ENCODE data around the gene CBL. TPM values are rescaled to one million over a fixed set of nuclear protein-coding genes. Genes with fewer than 3 reads are reported as not detected.
A peak's percentile ranks its signal among the peaks of the same experiment; 100 is the strongest.

Gene CBL
- total RNA-seq, 2 experiments from 2014 or later: 27.0 to 27.5 TPM

DNA sequence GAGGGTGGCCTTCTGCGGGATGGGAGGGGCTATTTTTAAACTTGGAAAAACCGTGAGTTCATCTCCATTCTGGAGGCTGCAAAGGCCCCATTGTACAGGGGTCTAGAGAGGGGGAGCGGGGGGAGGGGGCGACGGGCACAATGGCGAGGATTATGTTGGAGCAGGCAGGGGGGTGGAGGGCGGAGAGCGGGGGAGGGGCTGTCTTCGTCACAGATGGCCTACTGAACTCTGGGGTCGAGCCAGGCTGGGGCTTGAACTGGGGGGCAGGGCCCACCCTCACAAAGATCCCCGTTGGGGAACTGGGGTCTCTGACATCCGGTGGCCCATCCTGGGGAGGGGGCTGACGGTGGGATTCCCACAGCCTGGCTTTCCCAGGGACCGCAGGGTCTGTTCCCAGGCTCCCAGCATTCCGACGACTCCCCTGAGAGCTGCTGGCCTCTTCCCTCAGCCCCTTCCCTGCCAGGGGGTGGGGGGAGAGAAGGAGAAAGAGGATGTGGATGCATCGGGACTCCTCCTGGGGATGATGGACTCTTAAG is 114.2 kb downstream of the CBL start:
- Mint-ChIP-seq H3K4me3 (peak overlapping the region; percentile 32), H3K27ac (no peak overlapping the region), H3K4me1 (ENCODE audit: low read depth) (peaks cover 22% of the 10 kb centered on the region), H3K27me3 (peaks cover 15% of the 10 kb centered on the region), H3K36me3 (ENCODE audit: low read depth) (no peaks in the 10 kb centered on the region), H3K9me3 (no peaks in the 10 kb centered on the region)
- ChIA-PET CTCF (interaction anchor here (1.0 to 11.4 kb wide), 10 partner anchors 11 to 265 kb away, joined by 3 to 201 read pairs (median 18); partner anchors contain the start of genes C1QTNF5, CBL, RNF26 and USP2), POLR2A (interaction anchor here (1.4 to 3.8 kb wide), 8 partner anchors 8 to 225 kb away, joined by 3 to 15 read pairs (median 8); partner anchors contain the start of genes CBL and RNF26)
- no peak for DNase-seq
- no peak for ATAC-seq
- intact Hi-C loops (cut with micrococcal nuclease): loop anchor here (2.0 to 10.0 kb wide), 2 partner anchors 50 to 116 kb away; partner anchors contain the start of gene CBL
- TF ChIP-seq, protein P1, sequence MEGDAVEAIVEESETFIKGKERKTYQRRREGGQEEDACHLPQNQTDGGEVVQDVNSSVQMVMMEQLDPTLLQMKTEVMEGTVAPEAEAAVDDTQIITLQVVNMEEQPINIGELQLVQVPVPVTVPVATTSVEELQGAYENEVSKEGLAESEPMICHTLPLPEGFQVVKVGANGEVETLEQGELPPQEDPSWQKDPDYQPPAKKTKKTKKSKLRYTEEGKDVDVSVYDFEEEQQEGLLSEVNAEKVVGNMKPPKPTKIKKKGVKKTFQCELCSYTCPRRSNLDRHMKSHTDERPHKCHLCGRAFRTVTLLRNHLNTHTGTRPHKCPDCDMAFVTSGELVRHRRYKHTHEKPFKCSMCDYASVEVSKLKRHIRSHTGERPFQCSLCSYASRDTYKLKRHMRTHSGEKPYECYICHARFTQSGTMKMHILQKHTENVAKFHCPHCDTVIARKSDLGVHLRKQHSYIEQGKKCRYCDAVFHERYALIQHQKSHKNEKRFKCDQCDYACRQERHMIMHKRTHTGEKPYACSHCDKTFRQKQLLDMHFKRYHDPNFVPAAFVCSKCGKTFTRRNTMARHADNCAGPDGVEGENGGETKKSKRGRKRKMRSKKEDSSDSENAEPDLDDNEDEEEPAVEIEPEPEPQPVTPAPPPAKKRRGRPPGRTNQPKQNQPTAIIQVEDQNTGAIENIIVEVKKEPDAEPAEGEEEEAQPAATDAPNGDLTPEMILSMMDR (IDR thresholded peaks at IDR 0.05): no peak

DNA sequence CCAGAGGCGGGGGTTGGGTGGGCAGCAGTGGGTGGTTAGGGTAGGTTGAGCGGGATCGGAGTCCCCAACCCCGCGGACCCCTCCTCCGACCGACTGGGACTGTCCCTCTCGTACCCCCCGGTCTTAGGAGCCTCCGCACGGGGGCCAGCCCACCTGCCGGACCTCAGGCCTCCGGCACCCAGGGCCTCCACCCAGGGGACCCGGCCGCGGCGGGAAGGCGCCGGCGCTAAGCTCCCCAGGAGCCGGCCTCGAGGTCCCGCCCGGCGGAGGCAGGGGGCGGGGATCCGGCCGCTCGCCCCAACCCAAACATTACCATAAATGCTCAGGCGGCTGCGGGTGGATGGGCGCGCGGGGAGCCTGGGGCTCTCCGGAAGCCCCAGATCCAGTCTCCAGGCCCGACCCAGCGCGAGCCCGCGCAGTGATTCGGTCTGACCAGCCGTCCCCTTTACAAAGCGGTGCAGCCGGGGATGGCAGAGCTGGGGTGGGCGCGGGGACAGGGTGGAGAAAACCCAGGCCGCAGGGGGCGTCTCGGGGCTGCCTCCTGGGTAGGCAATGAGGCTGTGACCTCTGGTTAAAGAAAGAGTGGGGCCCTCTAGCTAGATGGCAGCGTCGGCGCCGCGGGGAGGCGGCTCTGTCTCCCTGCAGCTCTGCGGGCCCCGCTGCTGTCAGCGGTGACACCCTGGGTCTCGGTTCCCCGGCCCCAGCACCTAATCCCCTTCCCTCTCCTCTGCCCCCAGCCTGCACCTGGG is 114.8 kb downstream of the CBL start:
- no peaks in the 10 kb centered on the region for H3K36me3 Mint-ChIP-seq (ENCODE audit: low read depth)
- H3K27ac Mint-ChIP-seq: peak overlapping the region; percentile 85
- DNase-seq: peak; percentile 76
- TF ChIP-seq, protein P1 (IDR thresholded peaks at IDR 0.05): no peak
- peaks cover 19% of the 10 kb centered on the region for H3K4me1 Mint-ChIP-seq (ENCODE audit: low read depth)
- H3K27me3 Mint-ChIP-seq: peaks cover 12% of the 10 kb centered on the region
- ChIA-PET POLR2A (interaction anchor here (0.8 to 3.8 kb wide), 12 partner anchors 9 to 290 kb away, joined by 3 to 15 read pairs (median 6); partner anchors contain the start of genes CBL, RNF26 and SLC37A4), CTCF (interaction anchor here (0.6 to 11.4 kb wide), 21 partner anchors 11 to 266 kb away, joined by 3 to 201 read pairs (median 4); partner anchors contain the start of genes C1QTNF5, CBL, RNF26 and USP2)
- intact Hi-C loops (cut with micrococcal nuclease): loop anchor here (2.0 to 10.0 kb wide), 2 partner anchors 50 to 116 kb away; partner anchors contain the start of gene CBL
- peak; percentile 66 for ATAC-seq
- H3K9me3 Mint-ChIP-seq: no peaks in the 10 kb centered on the region
- peak overlapping the region; percentile 78 for H3K4me3 Mint-ChIP-seq

DNA sequence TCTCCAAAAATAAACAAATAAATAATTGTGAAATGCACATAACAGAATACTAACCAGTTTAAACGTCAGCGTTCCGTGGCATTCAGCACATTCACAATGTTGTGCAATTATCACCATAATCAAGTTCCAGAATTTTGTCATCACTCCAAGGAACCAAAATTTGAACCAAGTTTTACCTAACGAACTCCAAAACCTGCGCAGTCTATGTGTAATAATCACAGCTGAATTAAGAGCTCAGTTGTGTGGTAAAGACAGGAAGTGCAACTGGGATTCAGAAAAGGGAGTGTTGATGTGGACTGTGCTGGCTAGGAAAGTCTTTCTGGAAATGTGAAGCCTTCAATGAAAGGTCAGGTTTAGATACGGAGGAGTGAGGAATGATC is 116.2 kb downstream of the CBL start:
- Mint-ChIP-seq H3K36me3 (ENCODE audit: low read depth) (no peaks in the 10 kb centered on the region), H3K9me3 (no peaks in the 10 kb centered on the region), H3K27ac (no peak overlapping the region), H3K4me1 (ENCODE audit: low read depth) (peaks cover 19% of the 10 kb centered on the region), H3K4me3 (peak overlapping the region; percentile 78), H3K27me3 (peaks cover 10% of the 10 kb centered on the region)
- ChIA-PET POLR2A (interaction anchor here (0.8 to 3.8 kb wide), 6 partner anchors 9 to 291 kb away, joined by 3 to 15 read pairs (median 7); partner anchors contain the start of genes CBL, RNF26 and SLC37A4), CTCF (interaction anchor here (1.0 to 11.4 kb wide), 21 partner anchors 9 to 413 kb away, joined by 3 to 201 read pairs (median 11); partner anchors contain the start of genes C2CD2L, CBL, DPAGT1 and RNF26)
- intact Hi-C loops (cut with micrococcal nuclease): loop anchor here (10.0 kb wide), 1 partner anchor 118 kb away; the partner anchor contains the start of gene CBL
- ATAC-seq: no peak
- TF ChIP-seq, protein P1 (IDR thresholded peaks at IDR 0.05): no peak
- no peak for DNase-seq

DNA sequence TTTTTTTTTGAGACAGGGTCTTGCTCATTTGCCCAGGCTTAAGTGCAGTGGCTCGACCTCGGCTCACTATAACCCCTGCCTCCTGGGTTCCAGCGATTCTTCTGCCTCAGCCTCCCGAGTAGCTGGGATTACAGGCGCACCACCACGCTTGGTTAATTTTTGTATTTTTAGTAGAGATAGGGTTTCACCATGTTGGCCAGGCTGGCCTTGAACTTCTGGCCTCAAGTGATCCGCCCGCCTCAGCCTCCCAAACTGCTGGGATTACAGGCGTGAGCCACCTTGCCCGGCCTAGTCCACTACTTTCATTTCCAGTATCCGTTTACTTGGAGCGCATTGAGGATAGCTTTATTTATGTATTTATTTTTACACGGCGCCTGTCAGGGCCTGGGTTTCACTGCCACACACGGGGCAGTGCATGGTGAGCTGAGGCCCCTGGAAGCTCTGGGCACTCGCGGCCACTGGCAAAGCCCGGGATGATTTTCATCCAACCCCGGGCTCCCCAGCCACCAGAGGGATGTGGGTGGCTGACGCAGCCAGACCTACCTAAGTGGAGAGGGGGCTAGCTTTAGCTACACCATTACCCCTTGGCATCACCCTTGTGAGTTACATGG is 116.9 kb downstream of the CBL start:
- DNase-seq (no peak), ATAC-seq (no peak)
- Mint-ChIP-seq H3K4me3 (no peak overlapping the region), H3K4me1 (ENCODE audit: low read depth) (peaks cover 19% of the 10 kb centered on the region), H3K27ac (no peak overlapping the region), H3K36me3 (ENCODE audit: low read depth) (no peaks in the 10 kb centered on the region), H3K27me3 (peaks cover 4% of the 10 kb centered on the region), H3K9me3 (no peaks in the 10 kb centered on the region)
- TF ChIP-seq, protein P1 (IDR thresholded peaks at IDR 0.05): no peak
- ChIA-PET CTCF (interaction anchor here (0.7 to 11.4 kb wide), 41 partner anchors 8 to 413 kb away, joined by 3 to 201 read pairs (median 5); partner anchors contain the start of genes C2CD2L, CBL, DPAGT1 and NLRX1), POLR2A (interaction anchor here (0.7 to 3.8 kb wide), 11 partner anchors 11 to 292 kb away, joined by 3 to 15 read pairs (median 3); partner anchors contain the start of genes CBL and SLC37A4)
- intact Hi-C loops (cut with micrococcal nuclease): loop anchor here (10.0 kb wide), 1 partner anchor 118 kb away; the partner anchor contains the start of gene CBL
